ENCODE data around the gene POM121L2. TPM values are rescaled to one million over a fixed set of nuclear protein-coding genes. Genes with fewer than 3 reads are reported as not detected.

The POM121L2 gene
- not detected in 2 replicates for total RNA-seq (2014; rRNA removed)
- not detected for polyA plus RNA-seq (2012)

- no peak for DNase-seq (ENCODE audit: low read depth)
These were observed at the start of gene POM121L2 for GRCh38 chr6:27312146-27312949. TSS of gene POM121L2 (minus strand) at chr6:27312273. CDS start at chr6:27312170, 103 bp downstream.

GRCh38 chr6:27359231-27359630 is 47.2 kb upstream of the POM121L2 start:
- DNase-seq (ENCODE audit: low read depth): no peak

GRCh38 chr6:27358786-27359185 is 46.7 kb upstream of the POM121L2 start:
- no peak for DNase-seq (ENCODE audit: low read depth)

GRCh38 chr6:27352850-27353249 is 40.8 kb upstream of the POM121L2 start:
- no peak for DNase-seq (ENCODE audit: low read depth)

GRCh38 chr6:27334141-27334540 is 22.1 kb upstream of the POM121L2 start:
- DNase-seq (ENCODE audit: low read depth): no peak

- DNase-seq (ENCODE audit: low read depth): no peak
These were observed 21.6 kb upstream of the POM121L2 start for GRCh38 chr6:27333642-27334040.

- peak; percentile 70 for DNase-seq (ENCODE audit: low read depth)
These were observed 20.9 kb upstream of the POM121L2 start for GRCh38 chr6:27332692-27333641.

GRCh38 chr6:27327023-27327738 is 15.1 kb upstream of the POM121L2 start:
- no peak for DNase-seq (ENCODE audit: low read depth)

GRCh38 chr6:27321901-27322300 is 9.8 kb upstream of the POM121L2 start:
- no peak for DNase-seq (ENCODE audit: low read depth)

- no peak for DNase-seq (ENCODE audit: low read depth)
These were observed 9.3 kb upstream of the POM121L2 start for GRCh38 chr6:27321370-27321769.

GRCh38 chr6:27318973-27319372 is 6.9 kb upstream of the POM121L2 start:
- no peak for DNase-seq (ENCODE audit: low read depth)

- no peak for DNase-seq (ENCODE audit: low read depth)
These were observed 2.0 kb upstream of the POM121L2 start for GRCh38 chr6:27314046-27314445.

GRCh38 chr6:27312950-27313271 is 838 bp upstream of the POM121L2 start:
- no peak for DNase-seq (ENCODE audit: low read depth)

GRCh38 chr6:27311806-27312145 is 297 bp downstream of the POM121L2 start:
- DNase-seq (ENCODE audit: low read depth): no peak

- DNase-seq (ENCODE audit: low read depth): no peak
These were observed 8.3 kb downstream of the POM121L2 start for GRCh38 chr6:27303613-27304272.

GRCh38 chr6:27297857-27298730 is 14.0 kb downstream of the POM121L2 start:
- peak; percentile 57 for DNase-seq (ENCODE audit: low read depth)

- no peak for DNase-seq (ENCODE audit: low read depth)
These were observed 14.6 kb downstream of the POM121L2 start for GRCh38 chr6:27297484-27297856.

- DNase-seq (ENCODE audit: low read depth): peak; percentile 37
These were observed 15.8 kb downstream of the POM121L2 start for GRCh38 chr6:27296106-27296783.

GRCh38 chr6:27295301-27296079 is 16.6 kb downstream of the POM121L2 start:
- DNase-seq (ENCODE audit: low read depth): peak; percentile 82

Measured in LHCN-M2 (cell line).